Activated CD4-positive, alpha-beta T cell treated with anti-CD3 and anti-CD28 coated beads, Interleukin-2, Interleukin-4, amounts not matched to agents 100 ng/mL and 50 ng/mL, durations not matched to agents 16 hours and 8 hours (primary cell): Measurements from ENCODE around the gene LRP10.
A peak's percentile ranks its signal among the peaks of the same experiment; 100 is the strongest.

Experiments used
- DNase-seq: peaks from one replicate; pipeline ENCODE4 v3.0.0-alpha.2; 2020; ENCODE audit warnings: low spot score

Gene LRP10

DNA sequence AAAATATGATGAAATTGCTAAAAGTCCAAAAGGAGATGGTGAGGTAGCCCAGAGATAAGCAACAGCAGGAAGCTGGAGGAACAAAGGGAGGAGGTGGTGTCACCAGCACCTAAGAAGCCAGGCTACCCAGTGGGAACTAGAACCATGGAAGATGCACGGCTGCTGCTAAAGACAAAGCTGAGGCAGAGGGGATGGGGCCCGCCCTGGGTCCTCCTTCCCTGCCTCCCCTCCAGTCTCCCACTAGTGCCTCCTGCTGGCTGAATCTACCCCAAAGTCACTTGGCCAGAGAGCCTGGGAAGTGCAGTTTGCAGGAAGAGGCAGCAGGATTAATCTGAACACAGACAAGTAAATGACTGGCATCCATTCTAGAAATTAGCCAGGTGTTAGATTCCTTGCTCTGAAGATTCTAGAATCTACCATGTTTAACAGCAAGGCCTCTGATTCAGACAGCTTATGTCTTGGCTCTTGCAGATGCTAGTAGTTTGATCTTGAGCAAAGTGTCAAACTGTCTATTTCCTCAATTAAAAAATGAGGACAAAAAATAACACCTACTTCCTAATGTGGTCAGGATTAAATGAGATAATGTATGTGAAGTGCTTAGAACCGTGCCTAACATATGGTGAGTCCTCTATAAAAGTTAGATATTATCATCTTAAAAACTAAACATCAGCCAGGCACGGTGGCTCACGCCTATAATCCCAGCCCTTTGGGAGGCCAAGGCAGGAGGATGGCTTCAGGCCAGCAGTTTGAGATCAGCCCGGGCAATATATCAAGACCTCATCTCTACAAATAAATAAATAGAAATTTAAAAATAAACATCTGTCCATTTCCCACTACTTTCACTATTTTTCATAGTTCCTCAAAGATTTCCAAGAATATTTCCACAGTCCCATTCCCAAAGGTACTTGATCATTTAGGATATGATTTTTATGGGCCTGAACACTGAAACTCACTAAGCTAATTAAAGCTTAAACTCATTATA is 5.8 kb upstream of the LRP10 start:
- no peak for DNase-seq

DNA sequence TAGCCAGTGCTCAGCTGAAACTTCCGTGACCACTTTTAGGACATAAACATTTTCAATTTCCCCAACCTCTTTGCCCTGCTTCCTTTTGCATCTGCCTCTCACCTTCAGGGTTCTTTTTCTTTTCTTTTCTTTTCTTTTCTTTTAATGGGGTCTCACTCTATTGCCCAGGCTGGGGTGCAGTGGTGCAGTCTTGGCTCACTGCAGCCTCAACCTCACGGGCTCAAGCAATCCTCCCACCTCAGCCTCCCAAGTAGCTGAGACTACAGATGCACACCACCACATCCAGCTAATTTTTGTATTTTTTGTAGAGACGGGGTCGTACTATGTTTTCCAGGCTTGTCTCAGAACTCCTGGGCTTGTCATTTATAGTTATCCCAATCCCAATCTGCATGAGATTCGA is 4.7 kb upstream of the LRP10 start:
- DNase-seq: no peak

- no peak for DNase-seq
Measured at GRCh38 chr14:22870811-22871223, 723 bp upstream of the LRP10 start.

DNA sequence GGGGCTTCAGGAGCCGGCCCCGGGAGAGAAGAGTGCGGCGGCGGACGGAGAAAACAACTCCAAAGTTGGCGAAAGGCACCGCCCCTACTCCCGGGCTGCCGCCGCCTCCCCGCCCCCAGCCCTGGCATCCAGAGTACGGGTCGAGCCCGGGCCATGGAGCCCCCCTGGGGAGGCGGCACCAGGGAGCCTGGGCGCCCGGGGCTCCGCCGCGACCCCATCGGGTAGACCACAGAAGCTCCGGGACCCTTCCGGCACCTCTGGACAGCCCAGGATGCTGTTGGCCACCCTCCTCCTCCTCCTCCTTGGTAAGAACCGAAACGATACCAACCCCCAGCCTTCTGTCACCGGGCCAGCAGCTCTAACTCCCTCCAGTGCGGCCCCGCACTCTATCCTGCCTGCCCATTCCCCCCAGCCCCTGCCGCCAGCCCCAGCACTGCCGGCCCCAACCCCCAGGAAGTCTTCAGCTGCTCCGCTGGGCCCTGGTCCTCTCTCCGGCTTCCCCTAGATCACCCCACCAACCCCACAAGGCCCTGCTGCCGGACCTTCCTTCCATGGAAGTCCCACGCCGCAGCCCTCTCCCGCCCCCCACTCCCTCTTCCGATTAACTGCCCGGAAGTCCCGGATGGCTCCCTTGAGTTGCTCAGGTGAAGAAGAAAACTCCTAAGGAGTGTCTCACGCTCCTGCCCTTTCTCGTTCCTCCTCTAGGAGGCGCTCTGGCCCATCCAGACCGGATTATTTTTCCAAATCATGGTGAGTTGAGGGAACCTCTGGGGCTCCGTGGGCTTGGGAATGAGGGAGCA is 693 bp downstream of the LRP10 start:
- peak; percentile 77 for DNase-seq

GRCh38 chr14:22872833-22873520 is 1.4 kb downstream of the LRP10 start:
- DNase-seq: no peak

DNA sequence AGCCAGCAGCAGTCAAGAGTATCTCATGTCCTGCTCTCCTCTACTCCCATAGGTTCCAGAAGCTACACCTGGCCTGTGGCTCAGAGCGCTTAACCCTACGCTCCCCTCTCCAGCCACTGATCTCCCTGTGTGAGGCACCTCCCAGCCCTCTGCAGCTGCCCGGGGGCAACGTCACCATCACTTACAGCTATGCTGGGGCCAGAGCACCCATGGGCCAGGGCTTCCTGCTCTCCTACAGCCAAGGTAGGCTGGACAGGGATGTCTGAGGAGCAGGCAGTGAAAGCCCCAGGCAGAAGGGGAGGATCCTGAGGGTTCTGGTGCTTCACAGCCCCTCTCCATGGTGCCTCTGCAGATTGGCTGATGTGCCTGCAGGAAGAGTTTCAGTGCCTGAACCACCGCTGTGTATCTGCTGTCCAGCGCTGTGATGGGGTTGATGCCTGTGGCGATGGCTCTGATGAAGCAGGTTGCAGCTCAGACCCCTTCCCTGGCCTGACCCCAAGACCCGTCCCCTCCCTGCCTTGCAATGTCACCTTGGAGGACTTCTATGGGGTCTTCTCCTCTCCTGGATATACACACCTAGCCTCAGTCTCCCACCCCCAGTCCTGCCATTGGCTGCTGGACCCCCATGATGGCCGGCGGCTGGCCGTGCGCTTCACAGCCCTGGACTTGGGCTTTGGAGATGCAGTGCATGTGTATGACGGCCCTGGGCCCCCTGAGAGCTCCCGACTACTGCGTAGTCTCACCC is 3.6 kb downstream of the LRP10 start:
- DNase-seq: no peak

- no peak for DNase-seq
Measured at GRCh38 chr14:22875748-22876319, 4.3 kb downstream of the LRP10 start.

DNA sequence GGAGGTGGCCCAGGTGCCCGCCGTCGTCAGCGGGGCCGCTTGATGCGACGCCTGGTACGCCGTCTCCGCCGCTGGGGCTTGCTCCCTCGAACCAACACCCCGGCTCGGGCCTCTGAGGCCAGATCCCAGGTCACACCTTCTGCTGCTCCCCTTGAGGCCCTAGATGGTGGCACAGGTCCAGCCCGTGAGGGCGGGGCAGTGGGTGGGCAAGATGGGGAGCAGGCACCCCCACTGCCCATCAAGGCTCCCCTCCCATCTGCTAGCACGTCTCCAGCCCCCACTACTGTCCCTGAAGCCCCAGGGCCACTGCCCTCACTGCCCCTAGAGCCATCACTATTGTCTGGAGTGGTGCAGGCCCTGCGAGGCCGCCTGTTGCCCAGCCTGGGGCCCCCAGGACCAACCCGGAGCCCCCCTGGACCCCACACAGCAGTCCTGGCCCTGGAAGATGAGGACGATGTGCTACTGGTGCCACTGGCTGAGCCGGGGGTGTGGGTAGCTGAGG is 5.5 kb downstream of the LRP10 start:
- no peak for DNase-seq

- no peak for DNase-seq
Measured at GRCh38 chr14:22878271-22879246, 7.0 kb downstream of the LRP10 start.

DNA sequence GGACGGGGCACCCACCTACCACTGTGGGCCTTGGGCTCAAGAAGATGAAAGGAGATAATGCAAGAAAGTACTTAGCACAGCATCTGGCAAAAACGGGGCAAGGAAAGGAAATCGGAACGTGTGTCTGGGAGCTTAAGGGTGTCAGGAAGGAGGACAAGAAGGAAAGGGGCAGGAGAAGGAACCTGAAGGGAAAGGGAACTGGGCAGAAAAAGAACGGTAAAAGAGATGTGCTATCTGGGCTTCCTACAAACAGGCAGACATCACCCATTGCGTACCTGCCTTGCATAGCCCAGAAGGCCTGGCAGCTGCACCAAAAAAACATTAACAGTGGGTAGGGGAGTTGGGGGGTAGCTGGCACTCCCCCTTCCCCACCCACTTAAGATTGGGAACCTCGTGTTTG is 10.5 kb downstream of the LRP10 start:
- no peak for DNase-seq

DNA sequence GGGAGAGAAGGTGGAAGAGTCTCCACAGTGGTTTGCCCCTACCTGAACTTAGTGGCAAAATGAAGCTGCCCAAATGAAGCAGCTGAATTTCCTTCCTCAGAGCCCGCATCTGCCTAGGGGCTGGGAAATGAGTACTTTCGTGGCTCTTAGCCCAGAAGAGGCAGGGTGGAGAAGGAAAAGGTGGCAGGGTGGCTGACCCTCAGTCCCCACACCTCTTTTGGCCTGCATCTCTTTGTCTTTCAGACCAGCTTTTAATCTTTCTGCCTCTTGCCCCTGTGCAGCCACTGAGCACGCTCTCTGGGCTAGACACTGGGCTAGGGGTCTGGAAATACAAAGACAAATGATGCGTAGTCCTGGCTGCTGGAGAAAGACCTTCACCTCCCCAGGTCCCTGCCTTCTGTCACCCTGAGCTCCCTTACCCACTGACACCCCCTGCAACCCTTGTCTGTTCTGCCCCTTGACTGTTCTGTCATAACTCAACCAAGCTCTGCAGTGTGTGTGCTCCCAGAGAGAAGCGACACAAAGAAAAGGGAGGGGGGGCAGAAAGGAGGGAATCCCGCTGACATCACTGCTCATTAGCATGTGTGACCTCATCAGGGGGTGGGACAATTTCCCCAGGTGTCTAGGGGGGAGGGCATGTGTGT is 11.1 kb downstream of the LRP10 start:
- DNase-seq: no peak

DNA sequence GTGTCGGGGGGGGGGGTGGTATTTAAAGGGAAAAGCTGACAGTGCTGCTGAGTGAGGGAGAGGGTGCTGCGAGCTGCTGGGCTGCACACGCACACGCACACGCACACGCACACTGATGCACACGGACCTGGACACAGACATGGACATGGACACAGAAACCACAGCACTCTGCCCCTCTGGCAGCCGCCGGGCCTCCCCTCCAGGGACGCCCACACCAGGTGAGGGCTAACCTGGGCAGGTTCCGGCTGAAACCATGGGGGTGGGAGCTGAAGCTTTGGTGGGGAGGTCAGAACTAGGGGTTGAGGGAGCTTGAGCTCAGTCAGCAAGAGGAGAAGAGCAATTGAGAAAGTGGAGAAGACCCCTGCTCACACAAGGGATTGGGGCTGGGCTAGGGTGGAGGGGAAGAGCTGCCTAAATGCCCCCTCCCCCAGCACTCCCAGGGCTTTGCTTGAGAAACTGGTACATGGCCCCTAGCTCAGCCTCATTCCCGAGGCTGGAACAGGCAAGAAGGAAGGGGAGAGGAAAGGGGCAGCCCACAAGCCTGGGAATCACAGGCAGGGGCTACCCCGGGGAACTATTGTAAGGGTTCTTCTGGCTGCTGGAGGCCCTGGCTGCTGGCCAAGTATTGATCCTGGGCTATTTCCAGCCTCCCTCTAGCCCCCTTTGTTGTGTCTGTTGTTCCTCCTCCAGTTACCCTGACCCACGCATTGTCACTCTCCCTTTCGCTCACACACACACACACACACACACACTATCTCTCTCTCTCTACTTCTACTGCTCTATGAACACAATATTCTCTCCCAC is 11.8 kb downstream of the LRP10 start, which contains the start of gene REM2:
REM2 (plus strand) TSS at position 50 of the 804 bp plus-strand sequence; CDS start at position 116, 66 bp downstream.
- DNase-seq: no peak

- DNase-seq: no peak
Measured at GRCh38 chr14:22884076-22884737, 12.7 kb downstream of the LRP10 start.

- no peak for DNase-seq
Measured at GRCh38 chr14:22884738-22885523, 13.4 kb downstream of the LRP10 start.

DNA sequence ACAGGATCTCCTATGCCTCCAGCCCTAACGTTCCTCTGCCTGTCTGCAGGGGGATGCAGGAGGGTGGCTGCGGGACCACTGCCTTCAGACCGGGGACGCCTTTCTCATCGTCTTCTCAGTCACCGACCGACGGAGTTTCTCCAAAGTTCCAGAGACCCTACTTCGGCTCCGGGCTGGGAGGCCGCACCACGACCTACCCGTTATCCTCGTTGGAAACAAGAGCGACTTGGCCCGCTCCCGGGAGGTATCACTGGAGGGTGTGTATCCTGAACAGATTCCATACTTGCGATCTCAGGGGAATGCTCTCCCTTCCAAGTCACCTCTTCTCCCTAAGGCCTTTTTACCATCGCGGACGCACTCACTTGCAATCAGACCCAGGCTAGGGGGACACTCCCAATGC is 14.4 kb downstream of the LRP10 start:
- DNase-seq: no peak

DNA sequence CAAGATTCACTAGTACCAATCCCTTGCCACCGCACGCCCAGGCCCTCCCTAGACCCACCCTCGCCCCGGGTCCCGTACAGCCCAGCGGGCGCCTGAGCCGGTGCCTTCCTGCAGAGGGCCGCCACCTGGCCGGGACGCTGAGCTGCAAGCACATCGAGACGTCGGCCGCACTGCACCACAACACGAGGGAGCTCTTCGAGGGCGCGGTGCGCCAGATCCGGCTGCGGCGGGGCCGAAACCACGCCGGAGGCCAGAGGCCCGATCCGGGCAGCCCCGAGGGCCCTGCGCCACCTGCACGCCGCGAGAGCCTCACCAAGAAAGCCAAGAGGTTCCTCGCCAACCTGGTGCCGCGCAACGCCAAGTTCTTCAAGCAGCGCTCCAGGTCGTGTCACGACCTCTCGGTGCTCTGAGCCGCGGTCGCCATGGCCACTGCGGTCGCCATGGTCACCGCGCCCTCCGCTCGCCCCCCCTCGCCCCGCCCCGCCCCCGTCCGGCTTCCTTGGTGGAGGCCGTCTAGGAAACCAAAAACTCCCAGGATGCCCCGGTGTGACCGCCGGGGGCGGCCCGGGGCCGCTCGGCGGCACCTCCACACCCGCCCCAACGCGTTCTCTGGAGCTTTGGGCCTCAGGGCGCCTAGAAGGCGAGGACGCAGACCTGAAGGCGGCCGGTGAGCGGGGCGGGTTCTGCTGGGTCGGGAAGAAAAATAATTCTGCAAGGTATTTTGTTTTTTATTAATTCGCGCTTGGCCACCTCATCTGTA is 15.1 kb downstream of the LRP10 start:
- DNase-seq: peak; percentile 75
